ENCODE results near the gene TGOLN2. TPM values are rescaled to one million over a fixed set of nuclear protein-coding genes. Genes with fewer than 3 reads are reported as not detected.

Gene TGOLN2
- total and polyA plus RNA-seq, 2 experiments from 2014 or later = 20.1 to 56.1 TPM

- Histone ChIP-seq H3K4me1 (ENCODE audit: low read depth) (peaks cover 10% of the 10 kb centered on the region), H3K9me3 (ENCODE audit: low read depth) (no peaks in the 10 kb centered on the region), H3K27me3 (no peaks in the 10 kb centered on the region), H3K36me3 (no peaks in the 10 kb centered on the region), H3K27ac (no peak overlapping the region), H3K4me3 (no peak overlapping the region)
- TF ChIP-seq CTCF (IDR thresholded peaks at IDR 0.05; ENCODE audit: low read depth, low read length) = no peak
- no peak for DNase-seq (ENCODE audit: low read depth in 1 of 2, low spot score in 1 of 2)
Measured at GRCh38 chr2:85275984-85276540, 51.7 kb downstream of the TGOLN2 start.

GRCh38 chr2:85273738-85274731, 53.8 kb downstream of the TGOLN2 start:
- TF ChIP-seq CTCF (IDR thresholded peaks at IDR 0.05; ENCODE audit: low read depth, low read length) = no peak
- Histone ChIP-seq H3K36me3 (no peaks in the 10 kb centered on the region), H3K4me3 (no peak overlapping the region), H3K4me1 (ENCODE audit: low read depth) (peaks cover 17% of the 10 kb centered on the region), H3K27ac (no peak overlapping the region), H3K9me3 (ENCODE audit: low read depth) (no peaks in the 10 kb centered on the region), H3K27me3 (no peaks in the 10 kb centered on the region)
- DNase-seq (ENCODE audit: low read depth in 1 of 2, low spot score in 1 of 2) = peak; percentile 21 to 71

- no peak for TF ChIP-seq CTCF (IDR thresholded peaks at IDR 0.05; ENCODE audit: low read depth, low read length)
- H3K9me3 ChIP-seq (ENCODE audit: low read depth) = no peaks in the 10 kb centered on the region
- DNase-seq (ENCODE audit: low read depth in 1 of 2, low spot score in 1 of 2) = no peak
Measured at GRCh38 chr2:85272357-85272756, 55.4 kb downstream of the TGOLN2 start.

GRCh38 chr2:85269959-85270358, 57.8 kb downstream of the TGOLN2 start:
- no peak overlapping the region for H3K4me3 ChIP-seq
- H3K36me3 ChIP-seq = no peaks in the 10 kb centered on the region
- no peak for TF ChIP-seq CTCF (IDR thresholded peaks at IDR 0.05; ENCODE audit: low read depth, low read length)
- peak; percentile 23 to 85 for DNase-seq (ENCODE audit: low read depth in 1 of 2, low spot score in 1 of 2)
- H3K4me1 ChIP-seq (ENCODE audit: low read depth) = peaks cover 6% of the 10 kb centered on the region
- H3K27ac ChIP-seq = peak overlapping the region; percentile 35
- H3K9me3 ChIP-seq (ENCODE audit: low read depth) = no peaks in the 10 kb centered on the region
- no peaks in the 10 kb centered on the region for H3K27me3 ChIP-seq

More at GRCh38 chr2:85272357-85272756, 55.4 kb downstream of the TGOLN2 start:
- no peaks in the 10 kb centered on the region for H3K36me3 ChIP-seq
- H3K4me3 ChIP-seq = no peak overlapping the region
- no peaks in the 10 kb centered on the region for H3K27me3 ChIP-seq
- H3K27ac ChIP-seq = no peak overlapping the region
- H3K4me1 ChIP-seq (ENCODE audit: low read depth) = peaks cover 9% of the 10 kb centered on the region

Other genes starting within 250 kb of the TGOLN2 start
- 1.5 and 5.3 TPM in 2 replicates for gene TCF7L1, start 194.6 kb downstream of the TGOLN2 start, total RNA-seq
- 10.0 and 19.0 TPM in 2 replicates for gene TCF7L1, start 194.6 kb downstream of the TGOLN2 start, polyA plus RNA-seq
- gene RETSAT, start 26.5 kb upstream of the TGOLN2 start, total RNA-seq = 11.6 and 17.6 TPM in 2 replicates
- 5.7 and 15.6 TPM in 2 replicates for gene RETSAT, start 26.5 kb upstream of the TGOLN2 start, polyA plus RNA-seq
- 18.9 and 20.9 TPM in 2 replicates for gene ELMOD3, start 26.8 kb upstream of the TGOLN2 start, total RNA-seq
- gene ELMOD3, start 26.8 kb upstream of the TGOLN2 start, polyA plus RNA-seq = 23.5 and 30.1 TPM in 2 replicates
- 12.3 and 14.0 TPM in 2 replicates for gene CAPG, start 82.4 kb upstream of the TGOLN2 start, total RNA-seq
- gene CAPG, start 82.4 kb upstream of the TGOLN2 start, polyA plus RNA-seq = 13.0 and 21.2 TPM in 2 replicates
- gene SH2D6, start 90.7 kb upstream of the TGOLN2 start, total RNA-seq = not detected in 2 replicates
- gene SH2D6, start 90.7 kb upstream of the TGOLN2 start, polyA plus RNA-seq = 1.5 TPM in 1 of 2 replicates, not detected in the other
- 116 and 225 TPM in 2 replicates for gene MAT2A, start 211.2 kb upstream of the TGOLN2 start, total RNA-seq
- 405 and 489 TPM in 2 replicates for gene MAT2A, start 211.2 kb upstream of the TGOLN2 start, polyA plus RNA-seq
- 18.6 and 24.3 TPM in 2 replicates for gene GGCX, start 233.5 kb upstream of the TGOLN2 start, total RNA-seq
- gene GGCX, start 233.5 kb upstream of the TGOLN2 start, polyA plus RNA-seq = 32.0 and 33.5 TPM in 2 replicates
- gene VAMP8, start 249.6 kb upstream of the TGOLN2 start, total RNA-seq = 8.3 and 15.7 TPM in 2 replicates
- gene VAMP8, start 249.6 kb upstream of the TGOLN2 start, polyA plus RNA-seq = 39.4 and 60.9 TPM in 2 replicates